SK-N-SH treated with all-trans-retinoic acid at 6 μM for 48 hours (cell line): ENCODE results near the gene GPR34.

ENCODE experiments used
- ATAC-seq: fragments of 200-7000 bp; cut with Tn5 transposase; 3 replicates; pipeline ENCODE4 v1.9.1; 2020; ENCODE audit warnings: mild to moderate bottlenecking, moderate library complexity
- BACH2 ChIP-seq: fragments of 250-450 bp; sonication (Bioruptor Pico); IDR thresholded peaks from 2 replicates; pipeline ENCODE4 v1.9.0; 2021; ENCODE audit warnings: mild to moderate bottlenecking, borderline replicate concordance
- CSDC2 ChIP-seq: fragments of 250-450 bp; sonication (Bioruptor Pico); IDR thresholded peaks from 2 replicates; pipeline ENCODE4 v1.5.0; 2020; ENCODE audit warnings: mild to moderate bottlenecking, moderate library complexity
- ESRRG ChIP-seq: fragments of 250-450 bp; sonication (Bioruptor Pico); IDR thresholded peaks from 2 replicates; pipeline ENCODE4 v1.6.1; 2021; ENCODE audit warnings: mild to moderate bottlenecking
- GLIS3 ChIP-seq: fragments of 250-450 bp; sonication (Bioruptor Pico); IDR thresholded peaks from 2 replicates; pipeline ENCODE4 v1.5.0; 2020; ENCODE audit warnings: mild to moderate bottlenecking, moderate library complexity
- ISL1 ChIP-seq: fragments of 250-450 bp; sonication (Bioruptor Pico); IDR thresholded peaks from 2 replicates; pipeline ENCODE4 v2.1.2; 2022; ENCODE audit warnings: mild to moderate bottlenecking, moderate library complexity
- PPARA ChIP-seq: fragments of 250-450 bp; sonication (Bioruptor Pico); IDR thresholded peaks from 2 replicates; pipeline ENCODE4 v1.5.0; 2020; ENCODE audit warnings: mild to moderate bottlenecking, borderline replicate concordance
- SNAI2 ChIP-seq: fragments of 250-450 bp; sonication (Bioruptor Pico); IDR thresholded peaks from 2 replicates; pipeline ENCODE4 v1.5.0; 2020; ENCODE audit warnings: mild to moderate bottlenecking, moderate library complexity
- TCF4 ChIP-seq: fragments of 250-450 bp; sonication (Bioruptor Pico); IDR thresholded peaks from 2 replicates; pipeline ENCODE4 v1.8.0; 2021; ENCODE audit warnings: mild to moderate bottlenecking, moderate library complexity, borderline replicate concordance
- TOX ChIP-seq: fragments of 250-450 bp; sonication (Bioruptor Pico); IDR thresholded peaks from 2 replicates; pipeline ENCODE4 v1.8.0; 2021; ENCODE audit warnings: mild to moderate bottlenecking, moderate library complexity, borderline replicate concordance
- ZC3H10 ChIP-seq: fragments of 250-450 bp; sonication (Bioruptor Pico); IDR thresholded peaks from 2 replicates; pipeline ENCODE4 v1.5.1; 2021; ENCODE audit warnings: mild to moderate bottlenecking, moderate library complexity
- ZFP3 ChIP-seq: fragments of 250-450 bp; sonication (Bioruptor Pico); IDR thresholded peaks from 2 replicates; pipeline ENCODE4 v1.5.0; 2020; ENCODE audit warnings: mild to moderate bottlenecking, moderate library complexity
- ZNF565 ChIP-seq: fragments of 450-650 bp; formaldehyde crosslinking; conservative IDR thresholded peaks from 2 replicates; pipeline ENCODE4 v1.5.0; 2020; ENCODE audit warnings: low read depth, mild to moderate bottlenecking, moderate library complexity
- ZNF70 ChIP-seq: fragments of 450-650 bp; formaldehyde crosslinking; IDR thresholded peaks from 2 replicates; pipeline ENCODE4 v1.5.0; 2020; ENCODE audit warnings: mild to moderate bottlenecking, moderate library complexity
- ZNF8 ChIP-seq: fragments of 450-650 bp; formaldehyde crosslinking; IDR thresholded peaks from 2 replicates; pipeline ENCODE4 v1.5.0; 2020; ENCODE audit warnings: mild to moderate bottlenecking, moderate library complexity
- TF ChIP-seq, protein P1 (sequence below): fragments of 250-450 bp; sonication (Bioruptor Pico); IDR thresholded peaks from 2 replicates; pipeline ENCODE4 v1.5.1; 2021; ENCODE audit warnings: mild to moderate bottlenecking, moderate library complexity
- TF ChIP-seq, protein P2 (sequence below): fragments of 250-450 bp; sonication (Bioruptor Pico); IDR thresholded peaks from 2 replicates; pipeline ENCODE4 v1.8.0; 2021; ENCODE audit warnings: low read depth, mild to moderate bottlenecking, moderate library complexity, borderline replicate concordance
- TF ChIP-seq, protein P3 (sequence below): fragments of 250-450 bp; sonication (Bioruptor Pico); IDR thresholded peaks from 2 replicates; pipeline ENCODE4 v1.5.0; 2020; ENCODE audit warnings: mild to moderate bottlenecking, moderate library complexity
- TF ChIP-seq, protein P4 (sequence below): fragments of 250-450 bp; sonication (Bioruptor Pico); IDR thresholded peaks from 2 replicates; pipeline ENCODE4 v1.8.0; 2020; ENCODE audit warnings: mild to moderate bottlenecking, moderate library complexity, borderline replicate concordance
- TF ChIP-seq, protein P5 (sequence below): fragments of 250-450 bp; sonication (Bioruptor Pico); IDR thresholded peaks from 2 replicates; pipeline ENCODE4 v1.5.1; 2020; ENCODE audit warnings: low read depth, mild to moderate bottlenecking, moderate library complexity

The GPR34 gene

DNA sequence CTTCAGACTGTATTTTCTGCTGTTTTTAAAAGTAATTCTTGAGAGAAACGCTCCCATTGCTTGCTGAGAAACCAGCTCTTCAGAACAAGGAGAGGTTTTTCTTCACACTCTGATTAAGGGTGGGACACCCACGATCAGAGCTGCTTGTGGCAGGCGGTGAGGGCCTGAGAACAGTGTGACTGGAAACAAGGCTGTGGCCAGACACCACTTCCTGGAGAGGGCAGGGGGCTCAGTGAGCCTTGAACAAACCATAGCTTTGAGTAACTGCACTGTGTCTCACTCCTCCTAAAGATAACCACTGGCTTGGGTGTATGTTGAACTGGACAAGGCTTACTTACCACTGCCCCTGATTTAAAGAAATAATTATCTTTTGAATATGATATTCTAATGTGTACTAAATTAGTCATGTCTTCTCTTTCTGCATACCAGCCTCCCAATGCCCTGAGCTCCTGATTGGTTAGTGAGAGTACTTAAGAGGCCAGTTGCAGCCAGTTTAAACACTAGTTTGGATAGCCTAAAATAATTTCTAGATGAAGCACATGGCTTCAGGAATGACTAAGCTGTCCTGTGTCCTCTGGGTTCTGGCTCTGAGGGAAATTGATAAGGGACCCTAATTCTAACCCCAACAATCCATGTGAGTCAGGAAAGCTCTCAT lies 31.5 kb downstream of the GPR34 start:
- TF ChIP-seq TOX (CRISPR knock-in tag) (no peak), ZNF8 (CRISPR knock-in tag) (no peak), TCF4 (CRISPR knock-in tag) (no peak), ISL1 (CRISPR knock-in tag) (no peak), PPARA (CRISPR knock-in tag) (no peak), ESRRG (CRISPR knock-in tag) (no peak), GLIS3 (no peak), ZC3H10 (CRISPR knock-in tag) (no peak), CSDC2 (CRISPR knock-in tag) (no peak), ZNF565 (no peak), BACH2 (CRISPR knock-in tag) (no peak), SNAI2 (CRISPR knock-in tag) (no peak), ZFP3 (no peak)
- TF ChIP-seq, protein P1, sequence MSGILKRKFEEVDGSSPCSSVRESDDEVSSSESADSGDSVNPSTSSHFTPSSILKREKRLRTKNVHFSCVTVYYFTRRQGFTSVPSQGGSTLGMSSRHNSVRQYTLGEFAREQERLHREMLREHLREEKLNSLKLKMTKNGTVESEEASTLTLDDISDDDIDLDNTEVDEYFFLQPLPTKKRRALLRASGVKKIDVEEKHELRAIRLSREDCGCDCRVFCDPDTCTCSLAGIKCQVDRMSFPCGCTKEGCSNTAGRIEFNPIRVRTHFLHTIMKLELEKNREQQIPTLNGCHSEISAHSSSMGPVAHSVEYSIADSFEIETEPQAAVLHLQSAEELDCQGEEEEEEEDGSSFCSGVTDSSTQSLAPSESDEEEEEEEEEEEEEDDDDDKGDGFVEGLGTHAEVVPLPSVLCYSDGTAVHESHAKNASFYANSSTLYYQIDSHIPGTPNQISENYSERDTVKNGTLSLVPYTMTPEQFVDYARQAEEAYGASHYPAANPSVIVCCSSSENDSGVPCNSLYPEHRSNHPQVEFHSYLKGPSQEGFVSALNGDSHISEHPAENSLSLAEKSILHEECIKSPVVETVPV (CRISPR knock-in tag) = no peak
- TF ChIP-seq, protein P2, sequence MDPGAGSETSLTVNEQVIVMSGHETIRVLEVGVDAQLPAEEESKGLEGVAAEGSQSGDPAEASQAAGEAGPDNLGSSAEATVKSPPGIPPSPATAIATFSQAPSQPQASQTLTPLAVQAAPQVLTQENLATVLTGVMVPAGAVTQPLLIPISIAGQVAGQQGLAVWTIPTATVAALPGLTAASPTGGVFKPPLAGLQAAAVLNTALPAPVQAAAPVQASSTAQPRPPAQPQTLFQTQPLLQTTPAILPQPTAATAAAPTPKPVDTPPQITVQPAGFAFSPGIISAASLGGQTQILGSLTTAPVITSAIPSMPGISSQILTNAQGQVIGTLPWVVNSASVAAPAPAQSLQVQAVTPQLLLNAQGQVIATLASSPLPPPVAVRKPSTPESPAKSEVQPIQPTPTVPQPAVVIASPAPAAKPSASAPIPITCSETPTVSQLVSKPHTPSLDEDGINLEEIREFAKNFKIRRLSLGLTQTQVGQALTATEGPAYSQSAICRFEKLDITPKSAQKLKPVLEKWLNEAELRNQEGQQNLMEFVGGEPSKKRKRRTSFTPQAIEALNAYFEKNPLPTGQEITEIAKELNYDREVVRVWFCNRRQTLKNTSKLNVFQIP (CRISPR knock-in tag) = no peak
- TF ChIP-seq, protein P3, sequence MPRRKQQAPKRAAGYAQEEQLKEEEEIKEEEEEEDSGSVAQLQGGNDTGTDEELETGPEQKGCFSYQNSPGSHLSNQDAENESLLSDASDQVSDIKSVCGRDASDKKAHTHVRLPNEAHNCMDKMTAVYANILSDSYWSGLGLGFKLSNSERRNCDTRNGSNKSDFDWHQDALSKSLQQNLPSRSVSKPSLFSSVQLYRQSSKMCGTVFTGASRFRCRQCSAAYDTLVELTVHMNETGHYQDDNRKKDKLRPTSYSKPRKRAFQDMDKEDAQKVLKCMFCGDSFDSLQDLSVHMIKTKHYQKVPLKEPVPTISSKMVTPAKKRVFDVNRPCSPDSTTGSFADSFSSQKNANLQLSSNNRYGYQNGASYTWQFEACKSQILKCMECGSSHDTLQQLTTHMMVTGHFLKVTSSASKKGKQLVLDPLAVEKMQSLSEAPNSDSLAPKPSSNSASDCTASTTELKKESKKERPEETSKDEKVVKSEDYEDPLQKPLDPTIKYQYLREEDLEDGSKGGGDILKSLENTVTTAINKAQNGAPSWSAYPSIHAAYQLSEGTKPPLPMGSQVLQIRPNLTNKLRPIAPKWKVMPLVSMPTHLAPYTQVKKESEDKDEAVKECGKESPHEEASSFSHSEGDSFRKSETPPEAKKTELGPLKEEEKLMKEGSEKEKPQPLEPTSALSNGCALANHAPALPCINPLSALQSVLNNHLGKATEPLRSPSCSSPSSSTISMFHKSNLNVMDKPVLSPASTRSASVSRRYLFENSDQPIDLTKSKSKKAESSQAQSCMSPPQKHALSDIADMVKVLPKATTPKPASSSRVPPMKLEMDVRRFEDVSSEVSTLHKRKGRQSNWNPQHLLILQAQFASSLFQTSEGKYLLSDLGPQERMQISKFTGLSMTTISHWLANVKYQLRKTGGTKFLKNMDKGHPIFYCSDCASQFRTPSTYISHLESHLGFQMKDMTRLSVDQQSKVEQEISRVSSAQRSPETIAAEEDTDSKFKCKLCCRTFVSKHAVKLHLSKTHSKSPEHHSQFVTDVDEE = no peak
- TF ChIP-seq, protein P4, sequence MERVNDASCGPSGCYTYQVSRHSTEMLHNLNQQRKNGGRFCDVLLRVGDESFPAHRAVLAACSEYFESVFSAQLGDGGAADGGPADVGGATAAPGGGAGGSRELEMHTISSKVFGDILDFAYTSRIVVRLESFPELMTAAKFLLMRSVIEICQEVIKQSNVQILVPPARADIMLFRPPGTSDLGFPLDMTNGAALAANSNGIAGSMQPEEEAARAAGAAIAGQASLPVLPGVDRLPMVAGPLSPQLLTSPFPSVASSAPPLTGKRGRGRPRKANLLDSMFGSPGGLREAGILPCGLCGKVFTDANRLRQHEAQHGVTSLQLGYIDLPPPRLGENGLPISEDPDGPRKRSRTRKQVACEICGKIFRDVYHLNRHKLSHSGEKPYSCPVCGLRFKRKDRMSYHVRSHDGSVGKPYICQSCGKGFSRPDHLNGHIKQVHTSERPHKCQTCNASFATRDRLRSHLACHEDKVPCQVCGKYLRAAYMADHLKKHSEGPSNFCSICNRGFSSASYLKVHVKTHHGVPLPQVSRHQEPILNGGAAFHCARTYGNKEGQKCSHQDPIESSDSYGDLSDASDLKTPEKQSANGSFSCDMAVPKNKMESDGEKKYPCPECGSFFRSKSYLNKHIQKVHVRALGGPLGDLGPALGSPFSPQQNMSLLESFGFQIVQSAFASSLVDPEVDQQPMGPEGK (CRISPR knock-in tag) = no peak
- TF ChIP-seq, protein P5, sequence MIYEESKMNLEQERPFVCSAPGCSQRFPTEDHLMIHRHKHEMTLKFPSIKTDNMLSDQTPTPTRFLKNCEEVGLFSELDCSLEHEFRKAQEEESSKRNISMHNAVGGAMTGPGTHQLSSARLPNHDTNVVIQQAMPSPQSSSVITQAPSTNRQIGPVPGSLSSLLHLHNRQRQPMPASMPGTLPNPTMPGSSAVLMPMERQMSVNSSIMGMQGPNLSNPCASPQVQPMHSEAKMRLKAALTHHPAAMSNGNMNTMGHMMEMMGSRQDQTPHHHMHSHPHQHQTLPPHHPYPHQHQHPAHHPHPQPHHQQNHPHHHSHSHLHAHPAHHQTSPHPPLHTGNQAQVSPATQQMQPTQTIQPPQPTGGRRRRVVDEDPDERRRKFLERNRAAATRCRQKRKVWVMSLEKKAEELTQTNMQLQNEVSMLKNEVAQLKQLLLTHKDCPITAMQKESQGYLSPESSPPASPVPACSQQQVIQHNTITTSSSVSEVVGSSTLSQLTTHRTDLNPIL = no peak
- TF ChIP-seq, all 23 proteins: peak for 0
- no peak for ATAC-seq

DNA sequence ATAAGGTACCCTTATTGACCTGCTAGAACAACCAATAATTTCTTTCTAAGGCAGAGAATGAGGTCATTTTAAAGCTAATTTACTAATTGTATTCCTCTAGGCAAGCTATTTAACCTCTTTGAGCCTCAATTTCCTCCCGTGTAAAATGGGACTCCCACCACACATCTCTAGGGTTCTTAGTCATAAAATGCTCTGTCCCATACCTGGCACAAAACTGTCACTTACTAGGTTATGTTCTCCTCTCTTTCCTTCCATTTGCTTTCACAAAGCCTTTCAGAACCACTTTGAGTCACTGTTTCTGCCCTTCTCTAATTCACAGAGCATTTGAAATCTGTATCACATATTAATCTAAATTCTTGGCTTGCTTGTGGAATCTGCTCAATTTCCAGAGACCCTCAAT lies 32.8 kb downstream of the GPR34 start:
- TF ChIP-seq ZNF70 (CRISPR knock-in tag) (no peak), ISL1 (CRISPR knock-in tag) (peak; percentile 71)
- ATAC-seq = no peak

DNA sequence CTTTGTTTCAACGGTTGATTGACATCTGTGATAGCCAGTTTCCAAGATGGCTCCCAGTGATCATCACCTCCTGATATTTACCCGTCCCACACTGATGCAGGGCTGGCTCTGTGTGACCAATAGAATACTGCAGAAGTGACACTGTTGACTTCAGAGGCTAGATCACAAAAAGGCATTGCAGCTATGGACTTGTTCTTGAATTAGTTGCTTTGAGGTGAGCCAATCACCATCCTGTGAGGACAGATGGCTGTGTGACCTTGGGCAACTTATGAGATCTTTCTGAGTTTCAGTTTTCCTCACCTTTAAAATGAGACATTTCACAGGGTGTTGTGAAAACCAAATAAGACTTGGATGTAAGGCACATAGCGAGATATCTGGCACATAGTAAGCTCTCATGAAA lies 33.4 kb downstream of the GPR34 start:
- ATAC-seq = no peak
- TF ChIP-seq CSDC2 (CRISPR knock-in tag) (no peak), TCF4 (CRISPR knock-in tag) (no peak)
- TF ChIP-seq, protein P1 (CRISPR knock-in tag) = no peak
